Esophagus squamous epithelium (tissue), 4 donors: ENCODE results near the gene OBSCN.

Source experiments
- CTCF ChIP-seq, 6 experiments: fragments of 450-650 bp in 4 of 6; fragments of 200-600 bp in 2 of 6; sonication (generic) in 2 of 6; IDR thresholded peaks; one replicate each; pipeline ENCODE4 v1.5.1; 2016 to 2019; ENCODE audit warnings: antibody characterized with exemption in 6 of 6, mild to moderate bottlenecking in 4 of 6, moderate library complexity in 4 of 6
- POLR2A ChIP-seq, 4 donors: fragments of 450-650 bp; IDR thresholded peaks; one replicate each; pipeline ENCODE4 v1.6.1; 2017; ENCODE audit warnings: antibody characterized with exemption in 4 of 4, mild to moderate bottlenecking in 4 of 4, moderate library complexity in 3 of 4

- TF ChIP-seq CTCF (IDR thresholded peaks at IDR 0.05), result no peak
- TF ChIP-seq POLR2A (IDR thresholded peaks at IDR 0.05), result no peak
These were observed 84.2 kb downstream of the OBSCN start for GRCh38 chr1:228291906-228292608.
